ENCODE results near the gene CACNA1I. TPM values are rescaled to one million over a fixed set of nuclear protein-coding genes. Genes with fewer than 3 reads are reported as not detected.
A peak's percentile ranks its signal among the peaks of the same experiment; 100 is the strongest.

Gene CACNA1I
- total RNA-seq, 2 experiments from 2014 or later = 29.2 to 30.1 TPM

- CTCF ChIA-PET = no interaction called here
- POLR2A ChIA-PET = no interaction called here
Observed at GRCh38 chr22:39685336-39686177, 115.0 kb downstream of the CACNA1I start.

DNA sequence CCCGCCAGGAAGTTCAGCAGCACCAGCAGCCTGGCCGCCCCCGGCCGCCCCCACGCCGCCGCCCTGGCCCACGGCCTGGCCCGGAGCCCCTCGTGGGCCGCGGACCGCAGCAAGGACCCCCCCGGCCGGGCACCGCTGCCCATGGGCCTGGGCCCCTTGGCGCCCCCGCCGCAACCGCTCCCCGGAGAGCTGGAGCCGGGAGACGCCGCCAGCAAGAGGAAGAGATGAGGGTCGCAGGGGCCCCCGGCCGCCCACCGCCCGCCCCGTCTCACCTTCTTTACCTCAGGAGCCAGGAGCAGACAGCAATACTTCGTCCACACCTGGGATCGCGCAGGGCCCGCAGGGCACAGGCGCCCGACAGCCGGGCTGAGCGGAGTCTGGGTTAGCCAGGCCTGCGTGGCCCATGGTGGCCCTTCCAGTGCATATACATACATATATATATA is 115.6 kb downstream of the CACNA1I start:
- TF ChIP-seq, protein P1, sequence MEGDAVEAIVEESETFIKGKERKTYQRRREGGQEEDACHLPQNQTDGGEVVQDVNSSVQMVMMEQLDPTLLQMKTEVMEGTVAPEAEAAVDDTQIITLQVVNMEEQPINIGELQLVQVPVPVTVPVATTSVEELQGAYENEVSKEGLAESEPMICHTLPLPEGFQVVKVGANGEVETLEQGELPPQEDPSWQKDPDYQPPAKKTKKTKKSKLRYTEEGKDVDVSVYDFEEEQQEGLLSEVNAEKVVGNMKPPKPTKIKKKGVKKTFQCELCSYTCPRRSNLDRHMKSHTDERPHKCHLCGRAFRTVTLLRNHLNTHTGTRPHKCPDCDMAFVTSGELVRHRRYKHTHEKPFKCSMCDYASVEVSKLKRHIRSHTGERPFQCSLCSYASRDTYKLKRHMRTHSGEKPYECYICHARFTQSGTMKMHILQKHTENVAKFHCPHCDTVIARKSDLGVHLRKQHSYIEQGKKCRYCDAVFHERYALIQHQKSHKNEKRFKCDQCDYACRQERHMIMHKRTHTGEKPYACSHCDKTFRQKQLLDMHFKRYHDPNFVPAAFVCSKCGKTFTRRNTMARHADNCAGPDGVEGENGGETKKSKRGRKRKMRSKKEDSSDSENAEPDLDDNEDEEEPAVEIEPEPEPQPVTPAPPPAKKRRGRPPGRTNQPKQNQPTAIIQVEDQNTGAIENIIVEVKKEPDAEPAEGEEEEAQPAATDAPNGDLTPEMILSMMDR (IDR thresholded peaks at IDR 0.05) = no peak
- H3K4me3 ChIP-seq (ENCODE audit: low read length) = no peak overlapping the region
- DNase-seq = no peak
- ChIA-PET POLR2A (no interaction called here), CTCF (no interaction called here)
- H3K27me3 ChIP-seq (ENCODE audit: control insufficient read depth in 1 of 2, insufficient read depth in 2 of 2, low read length in 2 of 2) = peaks cover 6% of the 10 kb centered on the region in 2 experiments
- Mint-ChIP-seq H3K27me3 (peaks cover 39% of the 10 kb centered on the region), H3K9me3 (no peaks in the 10 kb centered on the region), H3K36me3 (ENCODE audit: low read depth) (peaks cover 39% of the 10 kb centered on the region), H3K4me1 (ENCODE audit: low read depth) (peaks cover 20% of the 10 kb centered on the region), H3K4me3 (no peak overlapping the region), H3K27ac (peak overlapping the region; percentile 58)
- H3K9me3 ChIP-seq (ENCODE audit: control insufficient read depth in 1 of 2, insufficient read depth in 1 of 2, low read length in 2 of 2) = no peaks in the 10 kb centered on the region
- intact Hi-C loops (cut with DNase I, micrococcal nuclease) = no loop called here
- H3K36me3 ChIP-seq (ENCODE audit: insufficient read depth, low read length) = peaks cover 5% of the 10 kb centered on the region
- no peak for ATAC-seq (ENCODE audit: poor library complexity)
- H3K4me1 ChIP-seq (ENCODE audit: insufficient read depth, low read length) = peaks cover 5% of the 10 kb centered on the region
- no peak overlapping the region for H3K27ac ChIP-seq (ENCODE audit: low read depth in 1 of 2, low read length in 2 of 2)

More at GRCh38 chr22:39685336-39686177, 115.0 kb downstream of the CACNA1I start:
- Histone ChIP-seq H3K36me3 (ENCODE audit: insufficient read depth, low read length) (peaks cover 11% of the 10 kb centered on the region), H3K27me3 (ENCODE audit: control insufficient read depth in 1 of 2, insufficient read depth in 2 of 2, low read length in 2 of 2) (peaks cover 0 to 2% of the 10 kb centered on the region in 2 experiments), H3K4me3 (ENCODE audit: low read length) (no peak overlapping the region), H3K9me3 (ENCODE audit: control insufficient read depth in 1 of 2, insufficient read depth in 1 of 2, low read length in 2 of 2) (no peaks in the 10 kb centered on the region), H3K27ac (ENCODE audit: low read depth in 1 of 2, low read length in 2 of 2) (no peak overlapping the region), H3K4me1 (ENCODE audit: insufficient read depth, low read length) (no peaks in the 10 kb centered on the region)
- Mint-ChIP-seq H3K4me1 (ENCODE audit: low read depth) (peaks cover 15% of the 10 kb centered on the region), H3K36me3 (ENCODE audit: low read depth) (peaks cover 43% of the 10 kb centered on the region), H3K27me3 (peaks cover 32% of the 10 kb centered on the region), H3K4me3 (no peak overlapping the region), H3K27ac (no peak overlapping the region), H3K9me3 (no peaks in the 10 kb centered on the region)
- TF ChIP-seq, protein P1 (IDR thresholded peaks at IDR 0.05) = no peak
- peak; percentile 20 for ATAC-seq (ENCODE audit: poor library complexity)
- DNase-seq = no peak
- intact Hi-C loops (cut with DNase I, micrococcal nuclease) = no loop called here

GRCh38 chr22:39686776-39687525 is 116.4 kb downstream of the CACNA1I start:
- Histone ChIP-seq H3K4me3 (ENCODE audit: low read length) (no peak overlapping the region), H3K36me3 (ENCODE audit: insufficient read depth, low read length) (peaks cover 3% of the 10 kb centered on the region), H3K4me1 (ENCODE audit: insufficient read depth, low read length) (peaks cover 7% of the 10 kb centered on the region), H3K9me3 (ENCODE audit: control insufficient read depth in 1 of 2, insufficient read depth in 1 of 2, low read length in 2 of 2) (no peaks in the 10 kb centered on the region), H3K27ac (ENCODE audit: low read depth in 1 of 2, low read length in 2 of 2) (no peak overlapping the region), H3K27me3 (ENCODE audit: control insufficient read depth in 1 of 2, insufficient read depth in 2 of 2, low read length in 2 of 2) (peaks cover 11 to 13% of the 10 kb centered on the region in 2 experiments)
- ChIA-PET POLR2A (interaction anchor here (0.6 kb wide), 1 partner anchor 251 kb away, joined by 4 read pairs; no protein-coding TSS in a partner anchor), CTCF (no interaction called here)
- H3K4me1 Mint-ChIP-seq (ENCODE audit: low read depth) = peaks cover 22% of the 10 kb centered on the region
- peak overlapping the region; percentile 58 for H3K27ac Mint-ChIP-seq
- peaks cover 31% of the 10 kb centered on the region for H3K36me3 Mint-ChIP-seq (ENCODE audit: low read depth)
- intact Hi-C loops (cut with DNase I, micrococcal nuclease) = no loop called here
- ATAC-seq (ENCODE audit: poor library complexity) = no peak
- no peak for DNase-seq
- H3K4me3 Mint-ChIP-seq = no peak overlapping the region
- TF ChIP-seq, protein P1 (IDR thresholded peaks at IDR 0.05) = no peak
- peaks cover 42% of the 10 kb centered on the region for H3K27me3 Mint-ChIP-seq
- no peaks in the 10 kb centered on the region for H3K9me3 Mint-ChIP-seq
